WTC11 (cell line): ENCODE data around the gene TMEM119. TPM values are rescaled to one million over a fixed set of nuclear protein-coding genes. Genes with fewer than 3 reads are reported as not detected.

ENCODE experiments used
- ATAC-seq: fragments of 200-7000 bp; cut with Tn5 transposase; 2 replicates; pipeline ENCODE4 v1.10.0; 2021; ENCODE audit warnings: mild to moderate bottlenecking, moderate library complexity
- CTCF ChIA-PET: fragments of 300-600 bp; sonication (Branson Sonifier 250); formaldehyde crosslinking; loops from one replicate; lab custom pipeline; 2021; ENCODE audit warnings: antibody characterized with exemption; lab: Charles Lee
- POLR2A ChIA-PET: fragments of 350-600 bp; sonication (Branson Sonifier 250); formaldehyde crosslinking; loops from one replicate; lab custom pipeline; 2021; ENCODE audit warnings: antibody characterized with exemption; lab: Charles Lee
- DNase-seq: peaks from one replicate; pipeline ENCODE4 v3.0.0; 2021; ENCODE audit warnings: low spot score
- H3K27ac Mint-ChIP-seq: 2 replicates; pipeline ENCODE4 v1.8.0; 2021; ENCODE audit warnings: mixed read lengths
- H3K27me3 Mint-ChIP-seq: 2 replicates; pipeline ENCODE4 v1.8.0; 2021; ENCODE audit warnings: low read depth, mild to moderate bottlenecking, moderate library complexity, mixed read lengths
- H3K36me3 Mint-ChIP-seq: 2 replicates; pipeline ENCODE4 v1.8.0; 2021; ENCODE audit warnings: mixed read lengths
- H3K4me1 Mint-ChIP-seq: 2 replicates; pipeline ENCODE4 v1.8.0; 2022; ENCODE audit warnings: mixed read lengths
- H3K4me3 Mint-ChIP-seq: 2 replicates; pipeline ENCODE4 v1.8.0; 2021; ENCODE audit warnings: mild to moderate bottlenecking, moderate library complexity, mixed read lengths
- H3K9me3 Mint-ChIP-seq: 2 replicates; pipeline ENCODE4 v1.8.0; 2021; ENCODE audit warnings: mixed read lengths
- CBFB ChIP-seq: sonication (generic); formaldehyde crosslinking; IDR thresholded peaks from 2 replicates; pipeline ENCODE4 v1.8.1; 2022; ENCODE audit warnings: mild to moderate bottlenecking, low read depth, missing genetic modification reagents
- EMX1 ChIP-seq: fragments of 250-450 bp; sonication (Bioruptor Pico); IDR thresholded peaks from 2 replicates; pipeline ENCODE4 v1.8.0; 2021; ENCODE audit warnings: mild to moderate bottlenecking
- ERG ChIP-seq: fragments of 250-450 bp; sonication (Bioruptor Pico); IDR thresholded peaks from 2 replicates; pipeline ENCODE4 v1.8.0; 2021; ENCODE audit warnings: mild to moderate bottlenecking
- ESRRA ChIP-seq: sonication (generic); formaldehyde crosslinking; IDR thresholded peaks from 2 replicates; pipeline ENCODE4 v1.8.1; 2022; ENCODE audit warnings: mild to moderate bottlenecking, missing genetic modification reagents, borderline replicate concordance
- FOXK1 ChIP-seq: sonication (generic); formaldehyde crosslinking; IDR thresholded peaks from 2 replicates; pipeline ENCODE4 v1.8.0; 2022; ENCODE audit warnings: mild to moderate bottlenecking, moderate library complexity, missing genetic modification reagents
- IRF1 ChIP-seq: sonication (generic); formaldehyde crosslinking; IDR thresholded peaks from 2 replicates; pipeline ENCODE4 v1.8.0; 2023; ENCODE audit warnings: missing genetic modification reagents
- NR1H2 ChIP-seq: sonication (generic); formaldehyde crosslinking; IDR thresholded peaks from 2 replicates; pipeline ENCODE4 v1.9.0; 2021; ENCODE audit warnings: mild to moderate bottlenecking, moderate library complexity, missing genetic modification reagents
- NR2C2 ChIP-seq: sonication (generic); formaldehyde crosslinking; IDR thresholded peaks from 2 replicates; pipeline ENCODE4 v1.8.0; 2022; ENCODE audit warnings: mild to moderate bottlenecking, missing genetic modification reagents
- NR3C1 ChIP-seq: sonication (generic); formaldehyde crosslinking; conservative IDR thresholded peaks from 2 replicates; pipeline ENCODE4 v1.8.1; 2023; ENCODE audit warnings: low read depth, mild to moderate bottlenecking, missing genetic modification reagents
- SP1 ChIP-seq: sonication (generic); formaldehyde crosslinking; conservative IDR thresholded peaks from 2 replicates; pipeline ENCODE4 v1.8.1; 2022; ENCODE audit warnings: missing genetic modification reagents
- ZNF317 ChIP-seq: sonication (generic); formaldehyde crosslinking; IDR thresholded peaks from 2 replicates; pipeline ENCODE4 v1.8.1; 2023; ENCODE audit warnings: low read depth, mild to moderate bottlenecking, moderate library complexity, missing genetic modification reagents, borderline replicate concordance
- ZNF396 ChIP-seq: fragments of 250-450 bp; sonication (Bioruptor Pico); IDR thresholded peaks from 2 replicates; pipeline ENCODE4 v1.8.0; 2021; ENCODE audit warnings: mild to moderate bottlenecking, moderate library complexity, borderline replicate concordance
- ZNF423 ChIP-seq: fragments of 250-450 bp; sonication (Bioruptor Pico); IDR thresholded peaks from 2 replicates; pipeline ENCODE4 v2.1.2; 2022; ENCODE audit warnings: mild to moderate bottlenecking, moderate library complexity
- total RNA-seq: library from RNA; stranded (reverse); gene quantifications from 3 replicates; pipeline ENCODE4 v1.2.3, GENCODE V29; 2021
- TF ChIP-seq, protein P1 (sequence below): sonication (generic); formaldehyde crosslinking; IDR thresholded peaks from 2 replicates; pipeline ENCODE4 v1.8.1; 2022; ENCODE audit warnings: mild to moderate bottlenecking, moderate library complexity, missing genetic modification reagents
- TF ChIP-seq, protein P2 (sequence below): sonication (generic); formaldehyde crosslinking; IDR thresholded peaks from 2 replicates; pipeline ENCODE4 v1.8.0; 2022; ENCODE audit warnings: mild to moderate bottlenecking, missing genetic modification reagents
- TF ChIP-seq, protein P3 (sequence below): sonication (generic); formaldehyde crosslinking; IDR thresholded peaks from 2 replicates; pipeline ENCODE4 v1.8.0; 2022; ENCODE audit warnings: mild to moderate bottlenecking, missing genetic modification reagents
- TF ChIP-seq, protein P4 (sequence below): sonication (generic); formaldehyde crosslinking; IDR thresholded peaks from 2 replicates; pipeline ENCODE4 v1.8.0; 2022; ENCODE audit warnings: mild to moderate bottlenecking, missing genetic modification reagents
- TF ChIP-seq, protein P5 (sequence below): sonication (generic); formaldehyde crosslinking; IDR thresholded peaks from 2 replicates; pipeline ENCODE4 v1.8.1; 2023; ENCODE audit warnings: mild to moderate bottlenecking, missing genetic modification reagents, moderate library complexity

The TMEM119 gene
- total RNA-seq, 1 experiment from 2014 or later: 0.20 TPM

DNA sequence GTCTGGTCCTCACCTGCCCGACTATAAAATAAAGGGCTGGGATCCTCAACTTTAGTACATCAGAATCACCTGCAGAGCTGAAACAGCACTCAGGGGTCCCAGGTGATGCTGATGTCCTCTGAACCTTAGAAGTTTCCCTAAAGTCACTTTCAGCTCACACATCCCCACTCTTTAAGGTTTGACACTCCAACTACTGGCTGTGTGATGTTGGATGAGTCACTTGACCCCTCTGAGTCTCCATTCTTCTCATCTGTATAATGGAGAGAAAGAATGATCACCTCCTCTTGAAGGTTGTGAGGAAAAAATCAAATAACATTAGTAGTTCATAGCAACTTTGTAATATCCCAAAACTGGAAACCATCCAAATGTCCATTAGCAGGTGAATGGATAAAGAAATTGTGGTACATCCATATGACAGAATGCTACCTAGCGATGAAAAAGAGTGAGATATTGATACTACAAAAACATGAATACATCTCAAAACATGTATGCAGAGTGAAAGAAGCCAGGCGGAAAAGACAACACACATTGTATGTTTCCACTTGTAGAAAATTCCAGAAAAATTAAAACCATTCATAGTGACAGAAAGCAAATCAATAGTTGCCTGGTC lies 13.3 kb downstream of the TMEM119 start:
- no peak overlapping the region for H3K4me3 Mint-ChIP-seq
- H3K4me1 Mint-ChIP-seq: peaks cover 9% of the 10 kb centered on the region
- H3K36me3 Mint-ChIP-seq: no peaks in the 10 kb centered on the region
- H3K27me3 Mint-ChIP-seq: no peaks in the 10 kb centered on the region
- ChIA-PET POLR2A (no interaction called here), CTCF (no interaction called here)
- TF ChIP-seq, protein P1, sequence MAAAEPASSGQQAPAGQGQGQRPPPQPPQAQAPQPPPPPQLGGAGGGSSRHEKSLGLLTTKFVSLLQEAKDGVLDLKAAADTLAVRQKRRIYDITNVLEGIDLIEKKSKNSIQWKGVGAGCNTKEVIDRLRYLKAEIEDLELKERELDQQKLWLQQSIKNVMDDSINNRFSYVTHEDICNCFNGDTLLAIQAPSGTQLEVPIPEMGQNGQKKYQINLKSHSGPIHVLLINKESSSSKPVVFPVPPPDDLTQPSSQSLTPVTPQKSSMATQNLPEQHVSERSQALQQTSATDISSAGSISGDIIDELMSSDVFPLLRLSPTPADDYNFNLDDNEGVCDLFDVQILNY (CRISPR knock-in tag): no peak
- TF ChIP-seq, protein P2, sequence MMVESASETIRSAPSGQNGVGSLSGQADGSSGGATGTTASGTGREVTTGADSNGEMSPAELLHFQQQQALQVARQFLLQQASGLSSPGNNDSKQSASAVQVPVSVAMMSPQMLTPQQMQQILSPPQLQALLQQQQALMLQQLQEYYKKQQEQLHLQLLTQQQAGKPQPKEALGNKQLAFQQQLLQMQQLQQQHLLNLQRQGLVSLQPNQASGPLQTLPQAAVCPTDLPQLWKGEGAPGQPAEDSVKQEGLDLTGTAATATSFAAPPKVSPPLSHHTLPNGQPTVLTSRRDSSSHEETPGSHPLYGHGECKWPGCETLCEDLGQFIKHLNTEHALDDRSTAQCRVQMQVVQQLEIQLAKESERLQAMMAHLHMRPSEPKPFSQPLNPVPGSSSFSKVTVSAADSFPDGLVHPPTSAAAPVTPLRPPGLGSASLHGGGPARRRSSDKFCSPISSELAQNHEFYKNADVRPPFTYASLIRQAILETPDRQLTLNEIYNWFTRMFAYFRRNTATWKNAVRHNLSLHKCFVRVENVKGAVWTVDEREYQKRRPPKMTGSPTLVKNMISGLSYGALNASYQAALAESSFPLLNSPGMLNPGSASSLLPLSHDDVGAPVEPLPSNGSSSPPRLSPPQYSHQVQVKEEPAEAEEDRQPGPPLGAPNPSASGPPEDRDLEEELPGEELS (CRISPR knock-in tag): no peak
- no peak for TF ChIP-seq IRF1
- TF ChIP-seq, protein P3, sequence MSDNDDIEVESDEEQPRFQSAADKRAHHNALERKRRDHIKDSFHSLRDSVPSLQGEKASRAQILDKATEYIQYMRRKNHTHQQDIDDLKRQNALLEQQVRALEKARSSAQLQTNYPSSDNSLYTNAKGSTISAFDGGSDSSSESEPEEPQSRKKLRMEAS (CRISPR knock-in tag): no peak
- TF ChIP-seq EMX1 (CRISPR knock-in tag): no peak
- TF ChIP-seq, protein P4, sequence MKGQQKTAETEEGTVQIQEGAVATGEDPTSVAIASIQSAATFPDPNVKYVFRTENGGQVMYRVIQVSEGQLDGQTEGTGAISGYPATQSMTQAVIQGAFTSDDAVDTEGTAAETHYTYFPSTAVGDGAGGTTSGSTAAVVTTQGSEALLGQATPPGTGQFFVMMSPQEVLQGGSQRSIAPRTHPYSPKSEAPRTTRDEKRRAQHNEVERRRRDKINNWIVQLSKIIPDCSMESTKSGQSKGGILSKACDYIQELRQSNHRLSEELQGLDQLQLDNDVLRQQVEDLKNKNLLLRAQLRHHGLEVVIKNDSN (CRISPR knock-in tag): no peak
- no peak for TF ChIP-seq ERG (CRISPR knock-in tag)
- TF ChIP-seq NR2C2 (CRISPR knock-in tag): no peak
- TF ChIP-seq ZNF317 (CRISPR knock-in tag): no peak
- no peak for TF ChIP-seq CBFB (CRISPR knock-in tag)
- TF ChIP-seq NR3C1 (CRISPR knock-in tag): no peak
- no peak for TF ChIP-seq SP1 (CRISPR knock-in tag)
- no peak for TF ChIP-seq ESRRA (CRISPR knock-in tag)
- no peak for TF ChIP-seq FOXK1 (CRISPR knock-in tag)
- TF ChIP-seq, protein P5, sequence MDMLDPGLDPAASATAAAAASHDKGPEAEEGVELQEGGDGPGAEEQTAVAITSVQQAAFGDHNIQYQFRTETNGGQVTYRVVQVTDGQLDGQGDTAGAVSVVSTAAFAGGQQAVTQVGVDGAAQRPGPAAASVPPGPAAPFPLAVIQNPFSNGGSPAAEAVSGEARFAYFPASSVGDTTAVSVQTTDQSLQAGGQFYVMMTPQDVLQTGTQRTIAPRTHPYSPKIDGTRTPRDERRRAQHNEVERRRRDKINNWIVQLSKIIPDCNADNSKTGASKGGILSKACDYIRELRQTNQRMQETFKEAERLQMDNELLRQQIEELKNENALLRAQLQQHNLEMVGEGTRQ (CRISPR knock-in tag): no peak
- TF ChIP-seq NR1H2 (CRISPR knock-in tag): no peak
- no peak for TF ChIP-seq ZNF423 (CRISPR knock-in tag)
- no peak for ATAC-seq
- H3K27ac Mint-ChIP-seq: no peak overlapping the region
- no peak for DNase-seq
- no peaks in the 10 kb centered on the region for H3K9me3 Mint-ChIP-seq

DNA sequence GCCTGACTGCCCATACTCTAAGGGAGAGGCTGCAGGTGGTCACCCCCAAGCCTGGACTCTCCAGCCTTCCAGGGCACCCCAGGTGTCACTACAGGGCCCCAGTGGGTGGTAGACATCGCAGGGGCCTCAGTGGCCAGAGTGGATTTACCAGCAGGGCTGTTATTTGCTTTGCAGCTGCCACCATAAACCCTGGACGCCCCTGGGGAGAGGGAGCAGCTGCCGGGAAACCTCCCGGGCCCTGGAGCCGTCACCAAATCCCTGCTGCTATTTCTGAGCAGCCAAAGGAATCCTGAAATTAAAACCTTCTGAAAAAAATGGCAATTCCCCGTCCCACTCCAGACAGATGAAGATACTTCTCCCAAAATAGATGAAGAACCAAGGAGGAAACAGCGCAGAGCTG lies 13.9 kb downstream of the TMEM119 start:
- Mint-ChIP-seq H3K36me3 (no peaks in the 10 kb centered on the region), H3K4me3 (no peak overlapping the region), H3K27ac (no peak overlapping the region), H3K27me3 (no peaks in the 10 kb centered on the region), H3K4me1 (peaks cover 6% of the 10 kb centered on the region), H3K9me3 (peaks cover 6% of the 10 kb centered on the region)
- TF ChIP-seq ZNF423 (CRISPR knock-in tag) (peak; percentile 61), ZNF396 (CRISPR knock-in tag) (no peak)
- DNase-seq: no peak
- ATAC-seq: no peak
- ChIA-PET POLR2A (no interaction called here), CTCF (interaction anchor here (0.6 kb wide), 1 partner anchor 34 kb away, joined by 3 read pairs; no protein-coding TSS in a partner anchor)
